Fibroblast of lung (primary cell): Measurements from ENCODE around the gene RBBP6. TPM values are rescaled to one million over a fixed set of nuclear protein-coding genes. Genes with fewer than 3 reads are reported as not detected.

Source experiments
- DNase-seq, 2 donors: peaks; one replicate each; pipeline versions ENCODE4 v3.0.0 to v3.0.0-alpha.2; 2010; ENCODE audit warnings: low read depth in 2 of 2
- H2AFZ ChIP-seq: 2 replicates; pipeline ENCODE4 v1.5.1; 2012; ENCODE audit warnings: low read length, control low read depth, inconsistent platforms
- H3K27ac ChIP-seq: 2 replicates; pipeline ENCODE4 v1.5.1; 2011; ENCODE audit warnings: low read length, control low read depth; ENCODE audit not compliant: insufficient read depth
- H3K27me3 ChIP-seq: 2 replicates; pipeline ENCODE4 v1.5.1; 2011; ENCODE audit warnings: mild to moderate bottlenecking, low read length; ENCODE audit not compliant: control insufficient read depth, insufficient read depth
- H3K36me3 ChIP-seq: 2 replicates; pipeline ENCODE4 v1.5.1; 2011; ENCODE audit warnings: low read length; ENCODE audit not compliant: control insufficient read depth, insufficient read depth
- H3K4me1 ChIP-seq: 2 replicates; pipeline ENCODE4 v1.5.1; 2011; ENCODE audit warnings: low read length; ENCODE audit not compliant: control insufficient read depth, insufficient read depth; ENCODE audit errors: extremely low read depth
- H3K4me2 ChIP-seq: 2 replicates; pipeline ENCODE4 v1.5.1; 2011; ENCODE audit warnings: low read length, control low read depth; ENCODE audit not compliant: insufficient read depth; ENCODE audit errors: extremely low read depth
- H3K4me3 ChIP-seq, 4 experiments: fragments of 200-600 bp in 1 of 4; sonication (generic) in 1 of 4; replicated peaks in 1 of 4; 2 replicates each; pipeline ENCODE4 v1.5.1; 2011 to 2016; ENCODE audit warnings: low read length in 4 of 4, low read depth in 3 of 4, mild to moderate bottlenecking in 3 of 4, control low read depth in 2 of 4, inconsistent platforms in 1 of 4, mixed read lengths in 1 of 4; ENCODE audit not compliant: insufficient read depth in 1 of 4; ENCODE audit errors: control extremely low read depth in 1 of 4
- H3K79me2 ChIP-seq: 2 replicates; pipeline ENCODE4 v1.5.1; 2012; ENCODE audit warnings: mild to moderate bottlenecking, low read length, inconsistent platforms; ENCODE audit not compliant: control insufficient read depth, insufficient read depth
- H3K9ac ChIP-seq: 2 replicates; pipeline ENCODE4 v1.5.1; 2011; ENCODE audit warnings: mild to moderate bottlenecking, low read length, control low read depth; ENCODE audit not compliant: insufficient read depth
- H3K9me3 ChIP-seq: 2 replicates; pipeline ENCODE4 v1.5.1; 2012; ENCODE audit warnings: low read depth, low read length; ENCODE audit not compliant: control insufficient read depth, insufficient read depth
- H4K20me1 ChIP-seq: 2 replicates; pipeline ENCODE4 v1.5.1; 2011; ENCODE audit warnings: low read length; ENCODE audit not compliant: control insufficient read depth, insufficient read depth; ENCODE audit errors: extremely low read depth
- EZH2 ChIP-seq: IDR thresholded peaks from 2 replicates; pipeline ENCODE4 v1.5.1; 2012; ENCODE audit warnings: low read length, control low read depth, mild to moderate bottlenecking; ENCODE audit errors: missing control alignments
- polyA plus RNA-seq, 2 donors: library from polyadenylated mRNA; depleted of rRNA in 1 of 2; stranded (reverse) in 1 of 2; unstranded in 1 of 2; fragments of >200 nt; gene quantifications; 2 replicates each; pipeline ENCODE4 v1.2.1, GENCODE V29; 2011 to 2012; ENCODE audit warnings: missing spikeins in 1 of 2
- total RNA-seq: library from RNA; depleted of rRNA; stranded (reverse); fragments of >200 nt; gene quantifications from 2 replicates; pipeline ENCODE4 v1.2.1, GENCODE V29; 2014
- TF ChIP-seq, protein P1 (sequence below), 2 donors: IDR thresholded peaks in 1 of 2; conservative IDR thresholded peaks in 1 of 2; 1 replicate in 1 of 2; 2 replicates in 1 of 2; pipeline ENCODE4 v1.5.1; 2011 to 2012; ENCODE audit warnings: low read length in 2 of 2, control low read depth in 1 of 2, inconsistent platforms in 1 of 2, low read depth in 1 of 2, mild to moderate bottlenecking in 1 of 2

The RBBP6 gene
- total and polyA plus RNA-seq, 2 donors (not counting 1 experiment from before 2014, with no cell fraction given), result 16.8 to 26.4 TPM

GRCh38 chr16:24553983-24554382 lies 14.6 kb downstream of the RBBP6 start:
- H3K27ac ChIP-seq, result no peak overlapping the region
- no peak overlapping the region for H3K9ac ChIP-seq
- no peak overlapping the region for H2AFZ ChIP-seq
- peaks cover 16% of the 10 kb centered on the region for H3K79me2 ChIP-seq
- H4K20me1 ChIP-seq, result no peaks in the 10 kb centered on the region
- H3K9me3 ChIP-seq, result no peaks in the 10 kb centered on the region
- TF ChIP-seq, protein P1, sequence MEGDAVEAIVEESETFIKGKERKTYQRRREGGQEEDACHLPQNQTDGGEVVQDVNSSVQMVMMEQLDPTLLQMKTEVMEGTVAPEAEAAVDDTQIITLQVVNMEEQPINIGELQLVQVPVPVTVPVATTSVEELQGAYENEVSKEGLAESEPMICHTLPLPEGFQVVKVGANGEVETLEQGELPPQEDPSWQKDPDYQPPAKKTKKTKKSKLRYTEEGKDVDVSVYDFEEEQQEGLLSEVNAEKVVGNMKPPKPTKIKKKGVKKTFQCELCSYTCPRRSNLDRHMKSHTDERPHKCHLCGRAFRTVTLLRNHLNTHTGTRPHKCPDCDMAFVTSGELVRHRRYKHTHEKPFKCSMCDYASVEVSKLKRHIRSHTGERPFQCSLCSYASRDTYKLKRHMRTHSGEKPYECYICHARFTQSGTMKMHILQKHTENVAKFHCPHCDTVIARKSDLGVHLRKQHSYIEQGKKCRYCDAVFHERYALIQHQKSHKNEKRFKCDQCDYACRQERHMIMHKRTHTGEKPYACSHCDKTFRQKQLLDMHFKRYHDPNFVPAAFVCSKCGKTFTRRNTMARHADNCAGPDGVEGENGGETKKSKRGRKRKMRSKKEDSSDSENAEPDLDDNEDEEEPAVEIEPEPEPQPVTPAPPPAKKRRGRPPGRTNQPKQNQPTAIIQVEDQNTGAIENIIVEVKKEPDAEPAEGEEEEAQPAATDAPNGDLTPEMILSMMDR (conservative IDR thresholded peaks at IDR 0.05 in 1 of 2, IDR thresholded peaks at IDR 0.05 in 1 of 2; ENCODE audit: low read depth in 1 of 2, low read length in 2 of 2), result no peak
- no peak for TF ChIP-seq EZH2
- no peaks in the 10 kb centered on the region for H3K36me3 ChIP-seq
- no peak overlapping the region for H3K4me3 ChIP-seq
- DNase-seq, result peak; percentile 28 to 58
- H3K4me1 ChIP-seq, result no peaks in the 10 kb centered on the region
- H3K27me3 ChIP-seq, result no peaks in the 10 kb centered on the region
- no peak overlapping the region for H3K4me2 ChIP-seq

DNA sequence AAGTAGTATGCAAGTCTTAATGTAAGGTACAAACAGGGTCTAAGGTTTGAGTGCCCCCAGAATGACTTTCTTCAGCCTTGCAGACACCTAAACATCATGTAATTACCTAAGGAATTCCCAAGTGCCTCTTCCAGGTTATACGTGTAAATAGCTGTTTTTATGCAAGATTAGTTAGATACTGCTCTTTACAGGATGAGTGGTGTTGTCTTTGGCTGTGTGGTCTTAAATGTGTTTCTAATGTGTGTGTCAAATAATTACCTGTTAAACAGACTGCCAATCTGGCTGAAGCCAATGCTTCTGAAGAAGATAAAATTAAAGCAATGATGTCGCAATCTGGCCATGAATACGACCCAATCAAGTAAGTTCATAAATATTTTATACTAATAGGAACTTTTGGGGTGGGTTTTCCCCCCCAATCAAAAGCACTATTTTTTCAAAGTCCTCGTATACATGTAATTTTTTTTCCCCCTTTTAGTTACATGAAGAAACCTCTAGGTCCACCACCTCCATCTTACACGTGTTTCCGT lies 16.0 kb downstream of the RBBP6 start:
- Histone ChIP-seq H4K20me1 (no peaks in the 10 kb centered on the region), H2AFZ (no peak overlapping the region), H3K27ac (no peak overlapping the region), H3K79me2 (peaks cover 7% of the 10 kb centered on the region), H3K4me1 (no peaks in the 10 kb centered on the region), H3K9me3 (no peaks in the 10 kb centered on the region), H3K27me3 (no peaks in the 10 kb centered on the region), H3K4me3 (no peak overlapping the region), H3K9ac (no peak overlapping the region), H3K4me2 (no peak overlapping the region), H3K36me3 (no peaks in the 10 kb centered on the region)
- TF ChIP-seq, protein P1 (conservative IDR thresholded peaks at IDR 0.05 in 1 of 2, IDR thresholded peaks at IDR 0.05 in 1 of 2; ENCODE audit: low read depth in 1 of 2, low read length in 2 of 2), result no peak
- TF ChIP-seq EZH2, result no peak
- no peak for DNase-seq

DNA sequence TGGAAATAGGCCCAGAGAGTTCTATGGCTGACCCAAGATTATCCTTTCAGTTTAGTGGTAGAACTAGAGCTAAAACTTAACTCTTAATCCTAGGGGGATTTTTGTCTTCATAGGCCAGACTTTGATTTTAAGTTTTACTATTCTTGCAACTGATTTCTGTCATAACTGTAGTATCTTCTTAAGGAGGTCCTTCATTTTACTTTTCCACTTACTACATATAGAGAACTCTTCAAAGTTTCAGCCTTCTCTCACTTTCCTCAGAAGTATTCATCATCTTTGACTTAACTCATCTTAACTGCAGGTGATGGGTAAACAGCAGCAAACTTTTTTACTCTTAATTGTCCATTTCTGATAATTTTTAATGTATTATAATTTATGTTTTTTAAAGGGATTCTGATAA lies 23.4 kb downstream of the RBBP6 start:
- Histone ChIP-seq H3K4me1 (no peaks in the 10 kb centered on the region), H3K36me3 (peaks cover 13% of the 10 kb centered on the region), H3K27ac (no peak overlapping the region), H3K9ac (no peak overlapping the region), H4K20me1 (no peaks in the 10 kb centered on the region), H3K9me3 (no peaks in the 10 kb centered on the region), H3K4me3 (no peak overlapping the region), H3K79me2 (no peaks in the 10 kb centered on the region), H2AFZ (no peak overlapping the region), H3K4me2 (no peak overlapping the region), H3K27me3 (no peaks in the 10 kb centered on the region)
- TF ChIP-seq, protein P1 (conservative IDR thresholded peaks at IDR 0.05 in 1 of 2, IDR thresholded peaks at IDR 0.05 in 1 of 2; ENCODE audit: low read depth in 1 of 2, low read length in 2 of 2), result no peak
- TF ChIP-seq EZH2, result no peak
- no peak for DNase-seq
